NCI-H82 treated with DMSO at 0.1 percent for 48 hours (cell line): ENCODE results near the gene GOLGA8S.
"Not testable (repeated sequence)": the region's sequence is repeated elsewhere in the genome, so short reads cannot be mapped to it uniquely, and the experiment has no call there.

ENCODE experiments used
- DNase-seq: peaks from one replicate; lab custom pipeline; 2025; ENCODE audit not compliant: unreplicated experiment; lab: John Stamatoyannopoulos, UW

The GOLGA8S gene, protein sequence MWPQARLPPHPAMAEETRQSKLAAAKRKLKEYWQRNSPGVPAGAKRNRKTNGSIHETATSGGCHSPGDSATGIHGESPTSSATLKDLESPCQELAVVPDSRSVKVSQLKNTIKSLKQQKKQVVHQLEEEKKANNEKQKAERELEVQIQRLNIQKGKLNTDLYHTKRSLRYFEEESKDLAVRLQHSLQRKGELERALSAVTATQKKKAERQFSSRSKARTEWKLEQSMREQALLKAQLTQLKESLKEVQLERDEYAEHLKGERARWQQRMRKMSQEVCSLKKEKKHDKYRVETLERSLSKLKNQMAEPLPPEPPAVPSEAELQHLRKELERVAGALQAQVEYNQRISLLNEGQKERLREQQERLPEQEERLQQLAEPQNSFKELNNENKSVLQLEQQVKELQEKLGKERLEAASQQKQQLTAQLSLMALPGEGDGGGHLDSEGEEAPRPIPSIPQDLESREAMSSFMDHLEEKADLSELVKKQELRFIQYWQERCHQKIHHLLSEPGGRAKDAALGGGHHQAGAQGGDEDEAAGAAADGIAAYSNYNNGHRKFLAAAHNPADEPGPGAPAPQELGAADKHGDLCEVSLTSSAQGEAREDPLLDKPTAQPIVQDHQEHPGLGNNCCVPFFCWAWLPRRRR

DNA sequence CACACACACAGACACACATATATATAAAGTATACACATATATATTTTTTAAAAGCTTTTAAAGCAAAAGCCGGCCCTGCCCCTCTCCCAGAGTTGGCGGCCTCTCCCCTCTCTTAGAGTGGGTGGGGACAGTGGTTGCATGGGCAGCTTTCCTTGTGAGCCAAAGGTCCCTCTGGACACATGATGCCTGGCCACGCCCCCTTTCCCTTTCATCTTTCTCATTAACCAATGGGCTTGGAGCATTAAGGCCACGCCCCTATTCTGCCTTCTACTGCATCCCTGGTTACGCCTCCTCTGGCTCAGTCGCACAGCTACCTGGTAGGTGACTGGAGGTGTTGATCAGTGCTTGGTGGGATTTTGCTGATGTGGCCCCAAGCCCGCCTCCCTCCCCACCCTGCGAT is at the start of gene GOLGA8S:
TSS of gene GOLGA8S (plus strand) at position 301 of the 400 bp plus-strand sequence. CDS start at position 363, 62 bp downstream.
- DNase-seq = not testable (repeated sequence)

DNA sequence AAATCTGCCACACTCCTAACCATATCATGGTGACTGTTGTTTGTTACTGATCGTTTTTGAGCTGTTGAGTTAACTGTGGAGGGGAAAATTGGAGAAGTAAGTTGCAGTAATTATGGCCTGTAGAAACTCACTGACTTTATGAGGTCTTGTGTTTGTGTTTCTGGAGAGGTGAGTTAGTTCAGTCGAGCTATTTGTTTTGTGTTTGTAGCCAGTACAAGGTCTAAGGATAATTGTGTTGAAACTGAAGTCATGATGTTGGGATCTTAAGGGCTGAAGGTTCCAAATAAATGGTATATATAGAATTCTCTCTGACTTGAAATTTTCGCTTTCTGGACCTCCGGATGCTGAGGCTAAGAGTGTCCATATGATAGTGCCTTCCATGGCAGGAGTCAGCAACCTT is 49.7 kb upstream of the GOLGA8S start:
- DNase-seq = not testable (repeated sequence)

DNA sequence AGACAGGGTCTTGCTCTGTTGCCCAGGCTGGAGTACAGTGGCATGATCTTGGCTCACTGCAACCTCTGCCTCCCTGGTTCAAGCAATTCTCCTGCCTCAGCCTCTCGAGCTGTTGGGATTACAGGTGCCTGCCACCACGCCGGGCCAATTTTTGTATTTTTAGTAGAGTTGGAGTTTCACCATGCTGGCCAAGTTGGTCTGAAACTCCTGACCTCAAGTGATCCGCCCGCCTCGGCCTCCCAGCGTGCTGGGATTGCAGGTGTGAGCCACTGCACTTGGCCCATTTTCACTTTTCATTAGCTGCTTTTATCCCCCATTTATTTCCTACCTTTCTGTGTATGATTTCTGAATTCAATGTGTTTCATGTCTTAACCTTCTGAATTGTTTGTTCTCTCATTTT is 48.6 kb upstream of the GOLGA8S start:
- DNase-seq = not testable (repeated sequence)

GRCh38 chr15:23311233-23311632 is 43.3 kb upstream of the GOLGA8S start:
- DNase-seq = not testable (repeated sequence)

DNA sequence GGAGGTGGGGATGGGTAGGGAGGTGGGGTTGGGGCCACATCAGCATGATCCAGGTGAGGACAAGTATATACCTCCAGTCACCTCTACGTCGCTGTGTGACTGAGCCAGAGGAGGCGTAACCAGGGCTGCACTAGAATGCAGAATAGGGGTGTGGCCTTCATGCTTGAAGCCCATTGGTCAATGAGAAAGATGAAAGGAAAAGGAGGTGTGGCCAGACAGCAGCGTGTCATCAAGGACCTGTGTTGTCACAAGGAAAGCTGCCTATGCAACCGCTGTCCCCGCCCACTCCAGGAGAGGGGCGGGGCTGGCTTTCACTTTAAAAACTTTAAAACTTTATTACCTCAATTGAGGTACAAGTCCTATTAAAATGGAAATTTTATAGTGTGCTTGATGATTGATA is 20.5 kb upstream of the GOLGA8S start, which contains the start of gene GOLGA6L26:
TSS of gene GOLGA6L26 (minus strand) at position 101 of the 400 bp plus-strand sequence. CDS start at position 40, 61 bp downstream.
- not testable (repeated sequence) for DNase-seq

- not testable (repeated sequence) for DNase-seq
Measured at GRCh38 chr15:23362622-23363021, 8.1 kb downstream of the GOLGA8S start.

- not testable (repeated sequence) for DNase-seq
Measured at GRCh38 chr15:23364261-23364660, 9.7 kb downstream of the GOLGA8S start.

GRCh38 chr15:23370578-23370977 is 16.0 kb downstream of the GOLGA8S start:
- DNase-seq = no peak

DNA sequence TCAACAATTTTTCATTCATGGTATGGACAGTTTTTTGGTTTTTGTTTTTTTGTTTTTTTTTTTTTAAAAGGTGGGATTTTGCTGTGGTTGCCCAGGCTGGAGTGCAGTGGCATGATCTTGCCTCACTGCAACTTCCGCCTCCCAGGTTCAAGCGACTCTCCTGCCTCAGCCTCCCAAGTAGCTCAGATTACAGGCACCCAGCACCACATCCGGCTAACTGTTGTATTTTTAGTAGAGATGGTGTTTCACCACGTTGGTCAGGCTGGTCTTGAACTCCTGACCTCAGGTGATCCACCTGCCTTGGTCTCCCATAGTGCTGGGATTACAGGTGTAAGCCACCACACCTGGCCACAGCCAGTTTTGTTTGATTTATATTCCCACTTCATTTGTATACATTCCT is 16.6 kb downstream of the GOLGA8S start:
- not testable (repeated sequence) for DNase-seq

GRCh38 chr15:23371868-23372267 is 17.3 kb downstream of the GOLGA8S start:
- not testable (repeated sequence) for DNase-seq

GRCh38 chr15:23372284-23372683 is 17.7 kb downstream of the GOLGA8S start:
- DNase-seq = no peak

GRCh38 chr15:23372891-23373600 is 18.5 kb downstream of the GOLGA8S start:
- not testable (repeated sequence) for DNase-seq

- DNase-seq = not testable (repeated sequence)
Measured at GRCh38 chr15:23374226-23374625, 19.7 kb downstream of the GOLGA8S start.

GRCh38 chr15:23378946-23379345 is 24.4 kb downstream of the GOLGA8S start:
- DNase-seq = not testable (repeated sequence)

DNA sequence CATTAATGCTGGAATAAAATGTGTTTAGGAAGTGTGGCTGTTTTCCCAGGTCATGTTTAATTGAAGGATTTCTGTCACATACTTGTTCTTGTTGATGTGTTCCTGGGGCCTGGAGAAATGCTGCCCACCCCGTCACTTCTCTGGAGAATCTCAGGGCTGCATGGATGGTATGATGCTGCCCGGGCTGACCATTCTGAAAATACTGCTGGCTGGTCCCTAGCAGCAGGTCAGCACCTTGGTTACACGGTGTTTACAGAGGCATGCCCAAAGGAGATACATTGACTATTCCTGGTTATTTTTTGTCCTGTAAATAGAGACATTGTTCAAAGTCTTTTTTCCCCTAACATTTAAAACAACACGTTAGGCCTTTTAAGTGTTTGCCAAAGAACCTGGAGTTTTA is 26.2 kb downstream of the GOLGA8S start:
- not testable (repeated sequence) for DNase-seq

DNA sequence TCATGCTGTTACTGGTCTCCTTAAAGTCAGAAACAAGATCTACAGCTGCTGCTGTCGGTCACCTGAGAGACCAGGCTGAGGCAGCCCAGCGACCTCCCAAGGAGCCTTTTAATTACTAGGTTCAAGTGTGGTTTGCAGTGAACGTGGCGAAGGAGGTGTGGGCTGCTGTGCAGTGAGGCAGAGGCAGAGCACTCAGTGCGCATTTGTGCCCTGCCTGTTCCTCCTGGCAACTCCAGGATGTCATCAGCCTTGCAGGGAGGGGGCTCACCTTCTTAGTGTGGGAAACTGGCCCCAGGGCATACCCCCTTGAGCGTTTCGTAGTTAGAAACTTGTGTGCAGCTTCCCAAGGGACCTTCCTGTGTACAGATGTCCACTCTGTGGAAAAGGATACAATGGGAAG is 26.6 kb downstream of the GOLGA8S start:
- not testable (repeated sequence) for DNase-seq

GRCh38 chr15:23384371-23384770 is 29.8 kb downstream of the GOLGA8S start:
- no peak for DNase-seq

DNA sequence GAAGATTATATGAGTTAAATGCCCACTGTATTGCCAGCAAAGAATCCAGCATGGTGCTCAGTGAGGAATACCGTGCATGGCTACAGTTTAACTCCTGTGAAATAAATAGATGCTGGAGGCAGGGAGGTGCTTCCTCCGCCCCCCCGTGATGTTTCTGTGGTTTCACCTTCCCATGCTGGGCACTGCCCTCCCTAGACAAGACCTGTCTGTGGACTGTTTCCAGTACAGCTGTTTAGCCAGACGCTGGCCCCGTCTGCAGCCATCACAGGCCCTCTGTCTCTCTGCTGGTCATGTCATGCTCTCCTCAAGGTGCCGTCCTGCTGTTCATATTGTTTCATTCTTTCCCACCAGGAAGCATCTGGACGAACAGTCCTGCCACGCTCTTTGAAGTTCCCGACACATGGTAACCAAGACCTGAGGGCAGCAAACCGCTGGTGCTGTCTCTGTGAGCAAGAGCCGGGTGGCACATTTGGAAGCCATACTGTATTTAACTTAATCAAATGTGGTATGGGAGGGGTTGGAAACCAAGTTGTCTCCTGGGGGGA is 31.4 kb downstream of the GOLGA8S start:
- no peak for DNase-seq

DNA sequence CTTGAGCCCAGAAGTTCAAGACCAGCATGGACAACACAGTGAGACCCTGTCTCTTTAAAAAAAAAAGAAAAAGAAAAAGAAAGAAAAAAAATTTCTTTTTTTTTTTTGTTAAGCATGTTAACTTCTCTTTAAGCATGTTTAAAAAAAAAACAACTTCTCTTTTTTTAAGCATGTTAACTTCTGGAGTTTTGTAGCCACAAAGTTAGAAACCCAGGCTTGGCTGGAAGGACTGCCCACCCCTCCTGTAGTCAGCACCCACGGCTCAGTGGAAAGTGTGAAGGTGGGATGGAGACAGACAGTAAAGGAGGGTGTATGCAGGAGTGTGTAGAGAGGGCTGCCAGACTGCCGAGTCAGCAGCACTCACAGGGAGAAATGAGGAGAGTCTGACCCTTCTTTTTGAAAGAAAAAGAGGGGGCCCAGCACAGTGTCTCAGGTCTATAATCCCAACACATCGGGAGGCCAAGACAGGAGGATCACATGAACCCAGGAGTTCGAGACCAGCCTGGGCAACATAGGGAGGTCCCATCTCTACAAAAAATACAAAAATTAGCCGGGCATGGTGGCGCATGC is 33.2 kb downstream of the GOLGA8S start:
- DNase-seq = no peak

DNA sequence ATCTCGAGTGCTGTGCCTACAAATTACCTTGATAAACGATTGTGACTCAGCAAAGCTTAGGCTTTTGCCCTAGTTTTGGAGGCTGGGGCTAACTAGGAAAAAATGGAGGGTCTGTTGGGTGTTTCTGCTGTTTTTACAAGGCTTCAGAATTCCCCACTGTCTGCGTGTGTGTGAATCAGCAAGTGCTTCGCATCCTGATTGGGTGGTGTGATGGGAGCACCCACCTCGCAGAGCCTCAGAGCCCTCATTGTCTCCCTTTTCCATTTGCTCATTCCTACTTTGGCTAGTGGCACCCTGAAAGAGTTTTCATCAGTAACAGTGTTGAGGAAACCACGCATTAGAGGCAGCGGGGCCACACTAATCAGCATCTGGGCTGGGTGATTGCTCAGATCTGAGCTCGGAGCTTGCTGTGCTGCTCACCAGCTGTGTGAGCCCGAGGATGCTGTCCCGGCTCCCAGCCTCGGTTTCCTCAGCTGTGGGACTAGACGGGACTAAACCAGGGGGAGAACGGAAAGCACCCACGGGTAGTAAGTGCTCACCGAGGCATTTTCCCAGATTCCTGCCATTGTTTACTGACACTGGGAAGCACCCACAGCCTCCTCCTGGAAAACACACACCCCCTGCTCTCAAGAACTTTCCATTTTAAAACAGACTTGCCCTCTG is 40.6 kb downstream of the GOLGA8S start:
- DNase-seq = no peak
